ENCODE data around the gene SLC26A1.

- TF ChIP-seq CTCF (IDR thresholded peaks at IDR 0.05; ENCODE audit: low read length) (no peak), EZH2 (optimal IDR thresholded peaks at IDR 0.05; ENCODE audit: low read depth, low read length) (no peak)
Measured at GRCh38 chr4:1027219-1027914, 34.2 kb upstream of the SLC26A1 start.

All from MM.1S (cell line).